Measurements from ENCODE around the gene KRT25.

KRT25 gene

GRCh38 chr17:40779181-40779909, 24.2 kb upstream of the KRT25 start:
- Histone ChIP-seq H3K9ac (ENCODE audit: low read length) (no peak overlapping the region), H3K4me1 (ENCODE audit: control insufficient read depth, insufficient read depth, low read length) (no peaks in the 10 kb centered on the region), H3K9me3 (ENCODE audit: control insufficient read depth, low read length) (no peaks in the 10 kb centered on the region), H3K27me3 (ENCODE audit: control insufficient read depth, insufficient read depth, low read length) (peaks cover 12% of the 10 kb centered on the region), H3K4me3 (ENCODE audit: low read length) (no peak overlapping the region), H3K36me3 (ENCODE audit: control insufficient read depth, insufficient read depth, low read length) (no peaks in the 10 kb centered on the region)

DNA sequence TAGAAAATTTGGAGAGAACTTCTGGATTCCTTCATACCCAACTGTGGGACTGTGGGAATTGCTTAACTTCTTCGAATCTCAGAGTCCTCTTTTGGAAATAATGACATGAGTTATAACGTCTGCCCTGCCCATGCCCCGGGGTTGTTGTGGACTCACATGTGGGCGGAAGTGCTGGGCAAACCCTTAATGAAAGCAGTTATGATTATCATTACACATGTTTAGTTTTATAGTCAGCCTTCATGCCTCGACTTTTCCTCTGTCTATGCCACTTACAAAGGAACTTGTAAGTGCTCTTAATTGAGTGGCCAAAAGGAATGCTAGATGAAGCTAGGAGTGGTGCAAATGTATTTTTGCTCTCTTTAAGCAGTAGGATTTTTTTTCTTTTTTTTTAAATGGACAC, 23.3 kb upstream of the KRT25 start:
- no peaks in the 10 kb centered on the region for H3K4me1 ChIP-seq (ENCODE audit: control insufficient read depth, insufficient read depth, low read length)
- H3K9me3 ChIP-seq (ENCODE audit: control insufficient read depth, low read length) = no peaks in the 10 kb centered on the region
- no peak overlapping the region for H3K9ac ChIP-seq (ENCODE audit: low read length)
- H3K27me3 ChIP-seq (ENCODE audit: control insufficient read depth, insufficient read depth, low read length) = peaks cover 12% of the 10 kb centered on the region
- no peak overlapping the region for H3K4me3 ChIP-seq (ENCODE audit: low read length)
- no peaks in the 10 kb centered on the region for H3K36me3 ChIP-seq (ENCODE audit: control insufficient read depth, insufficient read depth, low read length)

DNA sequence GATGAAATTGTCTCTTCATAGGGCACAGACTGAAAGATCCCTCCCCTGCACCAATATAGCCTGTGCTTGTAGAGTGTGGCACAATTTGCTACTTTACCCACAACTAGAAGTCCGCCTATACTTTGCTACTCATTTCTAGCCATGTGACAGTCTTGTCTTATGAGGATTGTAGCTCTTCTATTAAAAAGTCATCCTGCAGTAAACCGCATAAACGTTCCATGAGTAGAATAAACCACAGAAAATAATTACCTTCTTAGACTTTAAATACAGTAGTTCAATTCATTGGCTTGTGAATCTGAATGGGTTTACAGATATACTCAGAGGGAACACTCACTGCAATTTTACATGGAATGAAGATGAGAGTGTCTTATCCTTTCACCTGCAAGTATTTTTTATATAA, 22.8 kb upstream of the KRT25 start:
- no peaks in the 10 kb centered on the region for H3K36me3 ChIP-seq (ENCODE audit: control insufficient read depth, insufficient read depth, low read length)
- peaks cover 12% of the 10 kb centered on the region for H3K27me3 ChIP-seq (ENCODE audit: control insufficient read depth, insufficient read depth, low read length)
- H3K9me3 ChIP-seq (ENCODE audit: control insufficient read depth, low read length) = no peaks in the 10 kb centered on the region
- H3K4me3 ChIP-seq (ENCODE audit: low read length) = no peak overlapping the region
- no peaks in the 10 kb centered on the region for H3K4me1 ChIP-seq (ENCODE audit: control insufficient read depth, insufficient read depth, low read length)
- H3K9ac ChIP-seq (ENCODE audit: low read length) = no peak overlapping the region

- Histone ChIP-seq H3K9ac (ENCODE audit: low read length) (no peak overlapping the region), H3K4me3 (ENCODE audit: low read length) (no peak overlapping the region), H3K36me3 (ENCODE audit: control insufficient read depth, insufficient read depth, low read length) (no peaks in the 10 kb centered on the region), H3K9me3 (ENCODE audit: control insufficient read depth, low read length) (no peaks in the 10 kb centered on the region), H3K27me3 (ENCODE audit: control insufficient read depth, insufficient read depth, low read length) (peaks cover 12% of the 10 kb centered on the region), H3K4me1 (ENCODE audit: control insufficient read depth, insufficient read depth, low read length) (no peaks in the 10 kb centered on the region)
Observed at GRCh38 chr17:40777459-40777858, 22.3 kb upstream of the KRT25 start.

DNA sequence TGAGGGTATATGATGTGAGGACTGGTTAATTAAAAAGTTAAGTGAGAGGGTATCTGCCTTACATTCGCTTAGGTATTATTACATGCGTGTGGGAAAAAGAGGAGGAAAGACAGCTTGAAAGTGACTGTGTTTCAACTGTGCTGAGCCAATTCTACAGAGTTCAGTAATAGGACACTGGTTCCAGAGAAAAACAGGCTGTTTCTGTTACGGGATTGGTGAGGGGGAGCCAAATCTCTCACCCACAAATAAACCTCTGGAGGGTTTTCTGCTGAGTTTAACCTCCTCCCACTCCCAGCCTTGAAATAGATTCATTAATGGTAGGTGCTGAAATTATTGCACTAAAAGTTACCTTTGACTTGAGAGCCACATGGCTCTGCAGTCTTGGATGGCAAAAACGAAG, 20.8 kb upstream of the KRT25 start:
- peaks cover 17% of the 10 kb centered on the region for H3K27me3 ChIP-seq (ENCODE audit: control insufficient read depth, insufficient read depth, low read length)
- H3K36me3 ChIP-seq (ENCODE audit: control insufficient read depth, insufficient read depth, low read length) = no peaks in the 10 kb centered on the region
- H3K4me3 ChIP-seq (ENCODE audit: low read length) = no peak overlapping the region
- no peak overlapping the region for H3K9ac ChIP-seq (ENCODE audit: low read length)
- H3K9me3 ChIP-seq (ENCODE audit: control insufficient read depth, low read length) = no peaks in the 10 kb centered on the region
- no peaks in the 10 kb centered on the region for H3K4me1 ChIP-seq (ENCODE audit: control insufficient read depth, insufficient read depth, low read length)

DNA sequence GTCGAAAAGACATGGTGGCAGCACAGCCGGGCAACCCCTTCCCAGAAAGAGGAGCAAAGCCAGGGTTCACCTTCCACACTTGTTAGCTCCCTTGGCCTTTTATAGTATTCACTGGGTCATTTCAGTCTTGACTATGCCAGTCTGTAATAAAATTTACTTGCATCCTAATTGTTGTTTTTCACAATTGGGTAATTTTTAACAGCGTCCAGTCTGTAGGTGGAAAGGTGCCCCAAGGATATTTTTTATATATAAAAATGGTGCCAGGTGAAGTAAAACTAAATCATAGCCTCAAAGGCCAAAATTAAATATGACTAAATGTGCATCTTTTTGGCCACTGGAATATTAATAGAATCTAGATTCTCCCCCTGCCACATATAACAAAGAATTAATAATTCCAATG, 17.0 kb upstream of the KRT25 start, which contains the start of gene KRT26:
KRT26 (minus strand) TSS at position 101 of the 400 bp plus-strand sequence; CDS start at position 13, 88 bp downstream.
- Histone ChIP-seq H3K4me3 (ENCODE audit: low read length) (no peak within 1 kb of the TSS), H3K27me3 (ENCODE audit: control insufficient read depth, insufficient read depth, low read length) (peaks cover 10% of the 10 kb centered on the region), H3K36me3 (ENCODE audit: control insufficient read depth, insufficient read depth, low read length) (no peaks in the 10 kb centered on the region), H3K9me3 (ENCODE audit: control insufficient read depth, low read length) (no peaks in the 10 kb centered on the region), H3K9ac (ENCODE audit: low read length) (no peak within 1 kb of the TSS), H3K4me1 (ENCODE audit: control insufficient read depth, insufficient read depth, low read length) (no peaks in the 10 kb centered on the region)

GRCh38 chr17:40765657-40766056, 10.5 kb upstream of the KRT25 start:
- Histone ChIP-seq H3K27me3 (ENCODE audit: control insufficient read depth, insufficient read depth, low read length) (no peaks in the 10 kb centered on the region), H3K4me3 (ENCODE audit: low read length) (no peak overlapping the region), H3K36me3 (ENCODE audit: control insufficient read depth, insufficient read depth, low read length) (no peaks in the 10 kb centered on the region), H3K9me3 (ENCODE audit: control insufficient read depth, low read length) (no peaks in the 10 kb centered on the region), H3K4me1 (ENCODE audit: control insufficient read depth, insufficient read depth, low read length) (no peaks in the 10 kb centered on the region), H3K9ac (ENCODE audit: low read length) (no peak overlapping the region)

- Histone ChIP-seq H3K36me3 (ENCODE audit: control insufficient read depth, insufficient read depth, low read length) (no peaks in the 10 kb centered on the region), H3K4me1 (ENCODE audit: control insufficient read depth, insufficient read depth, low read length) (no peaks in the 10 kb centered on the region), H3K9ac (ENCODE audit: low read length) (no peak overlapping the region), H3K27me3 (ENCODE audit: control insufficient read depth, insufficient read depth, low read length) (no peaks in the 10 kb centered on the region), H3K9me3 (ENCODE audit: control insufficient read depth, low read length) (no peaks in the 10 kb centered on the region), H3K4me3 (ENCODE audit: low read length) (no peak overlapping the region)
Observed at GRCh38 chr17:40763752-40764151, 8.6 kb upstream of the KRT25 start.

- H3K9me3 ChIP-seq (ENCODE audit: control insufficient read depth, low read length) = no peaks in the 10 kb centered on the region
- H3K4me3 ChIP-seq (ENCODE audit: low read length) = no peak overlapping the region
- no peaks in the 10 kb centered on the region for H3K36me3 ChIP-seq (ENCODE audit: control insufficient read depth, insufficient read depth, low read length)
Observed at GRCh38 chr17:40760105-40761016, 5.2 kb upstream of the KRT25 start.

GRCh38 chr17:40753804-40754203, 1.3 kb downstream of the KRT25 start:
- Histone ChIP-seq H3K27me3 (ENCODE audit: control insufficient read depth, insufficient read depth, low read length) (peaks cover 10% of the 10 kb centered on the region), H3K9ac (ENCODE audit: low read length) (no peak overlapping the region), H3K36me3 (ENCODE audit: control insufficient read depth, insufficient read depth, low read length) (no peaks in the 10 kb centered on the region), H3K9me3 (ENCODE audit: control insufficient read depth, low read length) (no peaks in the 10 kb centered on the region), H3K4me1 (ENCODE audit: control insufficient read depth, insufficient read depth, low read length) (no peaks in the 10 kb centered on the region), H3K4me3 (ENCODE audit: low read length) (no peak overlapping the region)

More at GRCh38 chr17:40760105-40761016, 5.2 kb upstream of the KRT25 start:
- no peaks in the 10 kb centered on the region for H3K4me1 ChIP-seq (ENCODE audit: control insufficient read depth, insufficient read depth, low read length)
- H3K9ac ChIP-seq (ENCODE audit: low read length) = no peak overlapping the region
- H3K27me3 ChIP-seq (ENCODE audit: control insufficient read depth, insufficient read depth, low read length) = no peaks in the 10 kb centered on the region

- no peak overlapping the region for H3K4me3 ChIP-seq (ENCODE audit: low read length)
- H3K4me1 ChIP-seq (ENCODE audit: control insufficient read depth, insufficient read depth, low read length) = no peaks in the 10 kb centered on the region
- no peak overlapping the region for H3K9ac ChIP-seq (ENCODE audit: low read length)
- peaks cover 10% of the 10 kb centered on the region for H3K27me3 ChIP-seq (ENCODE audit: control insufficient read depth, insufficient read depth, low read length)
- no peaks in the 10 kb centered on the region for H3K9me3 ChIP-seq (ENCODE audit: control insufficient read depth, low read length)
- no peaks in the 10 kb centered on the region for H3K36me3 ChIP-seq (ENCODE audit: control insufficient read depth, insufficient read depth, low read length)
Observed at GRCh38 chr17:40751065-40751464, 4.1 kb downstream of the KRT25 start.

- Histone ChIP-seq H3K36me3 (ENCODE audit: control insufficient read depth, insufficient read depth, low read length) (no peaks in the 10 kb centered on the region), H3K27me3 (ENCODE audit: control insufficient read depth, insufficient read depth, low read length) (peaks cover 13% of the 10 kb centered on the region), H3K4me1 (ENCODE audit: control insufficient read depth, insufficient read depth, low read length) (no peaks in the 10 kb centered on the region), H3K9ac (ENCODE audit: low read length) (no peak overlapping the region), H3K4me3 (ENCODE audit: low read length) (no peak overlapping the region), H3K9me3 (ENCODE audit: control insufficient read depth, low read length) (no peaks in the 10 kb centered on the region)
Observed at GRCh38 chr17:40750391-40750790, 4.7 kb downstream of the KRT25 start.

Measured in mucosa of stomach (tissue), 1 donor.